Uterus (tissue), 4 donors: ENCODE measurements around the gene CHST15. TPM values are rescaled to one million over a fixed set of nuclear protein-coding genes. Genes with fewer than 3 reads are reported as not detected.

Experiments
- DNase-seq, 2 donors: peaks; one replicate each; pipeline ENCODE4 v3.0.0-alpha.2; 2019 to 2020
- H3K27ac ChIP-seq, 2 donors: fragments of 200-600 bp; sonication (generic); 1 replicate in 1 of 2; 2 replicates in 1 of 2; pipeline ENCODE4 v1.5.1; 2016 to 2018
- H3K27me3 ChIP-seq, 2 donors: fragments of 200-600 bp; sonication (generic); one replicate each; pipeline ENCODE4 v1.5.1; 2018 to 2019; ENCODE audit warnings: control low read depth in 1 of 2
- H3K36me3 ChIP-seq, 2 donors: fragments of 200-600 bp; sonication (generic); one replicate each; pipeline ENCODE4 v1.5.1; 2019; ENCODE audit warnings: control low read depth in 1 of 2
- H3K4me1 ChIP-seq, 2 donors: fragments of 200-600 bp; sonication (generic); one replicate each; pipeline ENCODE4 v1.5.1; 2018 to 2019; ENCODE audit warnings: control low read depth in 1 of 2
- H3K4me3 ChIP-seq, 2 donors: fragments of 200-600 bp; sonication (generic); 1 replicate in 1 of 2; 2 replicates in 1 of 2; pipeline ENCODE4 v1.5.1; 2018 to 2019; ENCODE audit warnings: mild to moderate bottlenecking in 1 of 2
- H3K9me3 ChIP-seq, 2 donors: fragments of 200-600 bp; sonication (generic); one replicate each; pipeline ENCODE4 v1.5.1; 2019; ENCODE audit warnings: control low read depth in 1 of 2
- POLR2A ChIP-seq, 2 donors: fragments of 450-650 bp; IDR thresholded peaks; one replicate each; pipeline ENCODE4 v1.6.1; 2016; ENCODE audit warnings: antibody characterized with exemption in 2 of 2, mild to moderate bottlenecking in 1 of 2, moderate library complexity in 1 of 2
- intact Hi-C: fragments of 100-400 bp; cut with DNase I; formaldehyde crosslinking; loops from one replicate; pipeline ENCODE4 v1.15.1; 2023; ENCODE audit warnings: low total_unique reads
- total RNA-seq, 4 donors: library from RNA; depleted of rRNA in 3 of 4; stranded (reverse); fragments of >200 nt in 3 of 4; gene quantifications; one replicate each; pipeline versions ENCODE4 v1.1.0 to v1.2.4, GENCODE V29; 2014 to 2023
- TF ChIP-seq, protein P1 (sequence below), 4 experiments: fragments of 200-600 bp in 2 of 4; fragments of 450-650 bp in 2 of 4; sonication (generic) in 2 of 4; IDR thresholded peaks; one replicate each; pipeline ENCODE4 v1.5.1; 2016 to 2019; ENCODE audit warnings: antibody characterized with exemption in 4 of 4, mild to moderate bottlenecking in 2 of 4, moderate library complexity in 1 of 4
- donor health status: DM: yes; HTN: yes; CAD: no.

Gene CHST15
- total RNA-seq, 4 donors from 2014 or later: 9.7 to 28.5 (median 17.8) TPM

DNA sequence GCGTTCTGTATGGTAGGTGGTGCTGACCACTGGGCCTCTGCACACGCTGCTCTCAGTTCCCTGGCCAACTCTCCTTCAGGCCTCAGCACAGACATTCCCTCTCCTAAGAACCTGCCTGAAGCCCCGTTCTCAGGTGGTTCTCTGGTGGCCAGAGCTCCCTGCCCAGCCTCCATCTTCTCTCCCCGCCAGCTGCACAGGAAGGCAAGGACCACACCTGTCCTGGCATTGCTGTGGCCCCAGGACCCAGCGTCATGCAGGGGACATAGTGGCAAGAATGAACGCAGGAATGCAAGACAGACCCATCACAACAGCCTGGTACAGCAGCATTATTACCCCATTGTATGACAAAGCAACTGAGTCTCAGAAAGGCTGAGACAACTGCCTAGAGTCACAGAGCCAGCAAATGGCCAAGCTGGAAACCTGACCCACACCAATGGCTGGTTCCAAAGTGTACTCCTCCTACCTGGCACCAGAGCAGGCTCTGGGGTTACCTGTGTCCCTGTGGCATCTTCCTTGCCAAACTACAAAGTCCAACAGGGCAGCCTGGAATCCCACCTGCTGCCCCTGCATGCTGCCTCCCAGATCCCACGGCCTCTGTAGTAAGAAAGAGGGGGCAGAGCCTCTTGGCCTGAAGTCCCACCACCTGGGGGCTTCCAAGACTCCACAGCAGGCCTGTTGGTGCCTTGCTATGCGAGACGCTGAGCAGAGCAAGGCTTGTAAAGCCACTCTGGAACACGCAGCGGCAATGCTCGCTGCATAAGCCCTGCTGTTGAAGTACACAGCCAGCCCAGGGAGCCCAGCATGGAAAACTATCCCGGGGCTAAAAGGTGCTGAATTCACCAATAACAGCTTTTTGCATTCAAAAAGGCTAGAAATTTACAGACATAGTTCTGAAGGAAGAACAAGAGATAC lies 73.3 kb downstream of the CHST15 start:
- Histone ChIP-seq H3K9me3 (no peaks in the 10 kb centered on the region), H3K36me3 (no peaks in the 10 kb centered on the region), H3K27ac (no peak overlapping the region), H3K27me3 (no peaks in the 10 kb centered on the region), H3K4me1 (no peaks in the 10 kb centered on the region), H3K4me3 (no peak overlapping the region)
- intact Hi-C loops: no loop called here
- DNase-seq: no peak
- TF ChIP-seq POLR2A (IDR thresholded peaks at IDR 0.05): no peak
- TF ChIP-seq, protein P1, sequence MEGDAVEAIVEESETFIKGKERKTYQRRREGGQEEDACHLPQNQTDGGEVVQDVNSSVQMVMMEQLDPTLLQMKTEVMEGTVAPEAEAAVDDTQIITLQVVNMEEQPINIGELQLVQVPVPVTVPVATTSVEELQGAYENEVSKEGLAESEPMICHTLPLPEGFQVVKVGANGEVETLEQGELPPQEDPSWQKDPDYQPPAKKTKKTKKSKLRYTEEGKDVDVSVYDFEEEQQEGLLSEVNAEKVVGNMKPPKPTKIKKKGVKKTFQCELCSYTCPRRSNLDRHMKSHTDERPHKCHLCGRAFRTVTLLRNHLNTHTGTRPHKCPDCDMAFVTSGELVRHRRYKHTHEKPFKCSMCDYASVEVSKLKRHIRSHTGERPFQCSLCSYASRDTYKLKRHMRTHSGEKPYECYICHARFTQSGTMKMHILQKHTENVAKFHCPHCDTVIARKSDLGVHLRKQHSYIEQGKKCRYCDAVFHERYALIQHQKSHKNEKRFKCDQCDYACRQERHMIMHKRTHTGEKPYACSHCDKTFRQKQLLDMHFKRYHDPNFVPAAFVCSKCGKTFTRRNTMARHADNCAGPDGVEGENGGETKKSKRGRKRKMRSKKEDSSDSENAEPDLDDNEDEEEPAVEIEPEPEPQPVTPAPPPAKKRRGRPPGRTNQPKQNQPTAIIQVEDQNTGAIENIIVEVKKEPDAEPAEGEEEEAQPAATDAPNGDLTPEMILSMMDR (IDR thresholded peaks at IDR 0.05): no peak

DNA sequence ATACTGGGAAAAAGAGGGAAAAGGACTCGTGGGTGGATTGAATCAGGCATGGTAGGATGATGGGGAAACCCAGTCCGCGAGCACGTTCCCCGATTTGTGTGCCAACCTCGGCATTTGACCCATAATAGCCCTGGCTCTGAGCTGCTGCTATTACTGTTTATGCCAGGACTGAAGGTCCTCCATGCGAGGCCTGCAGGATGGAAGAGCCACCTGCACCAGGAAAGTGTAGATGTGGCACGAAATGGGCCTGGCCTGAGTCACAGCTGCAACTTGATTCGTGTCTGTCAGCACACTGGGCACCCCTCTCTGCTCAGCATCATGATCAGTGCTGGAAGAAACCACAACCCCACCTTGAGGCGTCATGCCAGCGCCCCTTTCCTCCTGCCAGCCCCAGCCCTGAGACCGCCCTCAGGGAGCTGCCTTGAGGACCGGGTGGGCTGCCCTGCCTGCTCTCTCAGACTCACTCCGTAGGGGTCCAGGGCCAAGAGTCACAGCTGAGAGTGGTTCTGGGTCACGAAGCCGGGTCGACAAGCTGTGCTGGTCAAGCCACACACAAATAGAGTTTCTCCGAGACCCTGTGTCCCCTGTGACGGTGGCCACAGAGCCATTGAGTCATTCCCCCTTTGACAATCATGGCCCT lies 74.4 kb downstream of the CHST15 start:
- TF ChIP-seq, protein P1 (IDR thresholded peaks at IDR 0.05): no peak
- TF ChIP-seq POLR2A (IDR thresholded peaks at IDR 0.05): no peak
- no peak for DNase-seq
- H3K4me3 ChIP-seq: no peak overlapping the region
- no peaks in the 10 kb centered on the region for H3K36me3 ChIP-seq
- no peaks in the 10 kb centered on the region for H3K9me3 ChIP-seq
- H3K4me1 ChIP-seq: no peaks in the 10 kb centered on the region
- H3K27me3 ChIP-seq: no peaks in the 10 kb centered on the region
- intact Hi-C loops: no loop called here
- H3K27ac ChIP-seq: no peak overlapping the region

DNA sequence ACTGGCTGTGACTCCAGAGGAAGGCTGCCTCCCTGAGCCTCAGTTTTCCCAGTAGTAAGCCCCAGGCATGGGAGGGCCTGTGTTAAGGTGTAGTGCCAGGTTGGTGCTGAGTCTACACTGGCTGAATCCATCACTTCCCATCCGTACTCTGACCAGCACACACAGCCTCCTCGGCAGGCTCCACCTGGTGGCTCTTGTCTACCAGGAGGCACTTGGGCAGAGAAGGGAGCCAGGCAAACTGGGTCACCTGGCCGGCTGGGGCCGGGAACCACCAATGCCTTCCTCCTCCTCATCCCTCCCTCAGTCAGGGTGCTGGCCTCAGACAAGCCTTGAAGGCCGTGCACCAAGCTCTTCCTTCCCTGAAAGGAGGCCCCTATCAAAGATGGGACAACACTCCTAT lies 75.7 kb downstream of the CHST15 start:
- no peak overlapping the region for H3K27ac ChIP-seq
- TF ChIP-seq, protein P1 (IDR thresholded peaks at IDR 0.05): no peak
- no peak for TF ChIP-seq POLR2A (IDR thresholded peaks at IDR 0.05)

DNA sequence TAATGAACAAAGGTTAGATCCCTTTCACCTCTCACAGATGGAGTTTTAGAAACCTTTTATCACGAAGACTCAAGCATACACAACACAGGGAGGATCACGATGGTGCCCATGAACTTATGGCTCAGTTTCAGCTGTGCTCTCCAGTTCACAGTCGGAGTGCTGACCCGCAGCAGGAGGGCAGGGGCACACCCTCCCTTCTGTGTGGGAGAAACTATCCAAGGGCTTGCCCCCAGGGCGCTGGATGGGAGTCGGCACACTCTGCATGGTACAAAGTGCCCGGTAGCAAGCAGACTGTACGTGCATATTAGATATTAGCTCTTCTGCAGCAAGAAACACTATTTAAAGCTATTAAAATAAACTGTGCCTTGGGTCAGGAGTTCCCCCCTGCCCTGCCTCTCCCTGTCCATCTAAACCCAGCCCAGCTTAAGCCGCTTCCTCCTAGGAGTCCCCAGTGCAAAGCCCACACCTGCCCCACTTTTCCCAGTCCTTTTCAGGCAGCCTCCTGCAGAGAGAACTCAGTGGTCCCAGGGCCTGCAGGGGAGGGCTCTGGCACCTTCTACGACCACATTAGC lies 76.5 kb downstream of the CHST15 start:
- H3K27ac ChIP-seq: no peak overlapping the region
- H3K9me3 ChIP-seq: no peaks in the 10 kb centered on the region
- H3K27me3 ChIP-seq: no peaks in the 10 kb centered on the region
- H3K4me3 ChIP-seq: no peak overlapping the region
- no peaks in the 10 kb centered on the region for H3K4me1 ChIP-seq
- H3K36me3 ChIP-seq: no peaks in the 10 kb centered on the region
- intact Hi-C loops: no loop called here
- DNase-seq: no peak
- no peak for TF ChIP-seq POLR2A (IDR thresholded peaks at IDR 0.05)
- TF ChIP-seq, protein P1 (IDR thresholded peaks at IDR 0.05): no peak

More for the DNA sequence above, 75.7 kb downstream of the CHST15 start:
- DNase-seq: no peak
- intact Hi-C loops: no loop called here
- H3K9me3 ChIP-seq: no peaks in the 10 kb centered on the region
- H3K4me1 ChIP-seq: no peaks in the 10 kb centered on the region
- H3K36me3 ChIP-seq: no peaks in the 10 kb centered on the region
- no peaks in the 10 kb centered on the region for H3K27me3 ChIP-seq
- no peak overlapping the region for H3K4me3 ChIP-seq

DNA sequence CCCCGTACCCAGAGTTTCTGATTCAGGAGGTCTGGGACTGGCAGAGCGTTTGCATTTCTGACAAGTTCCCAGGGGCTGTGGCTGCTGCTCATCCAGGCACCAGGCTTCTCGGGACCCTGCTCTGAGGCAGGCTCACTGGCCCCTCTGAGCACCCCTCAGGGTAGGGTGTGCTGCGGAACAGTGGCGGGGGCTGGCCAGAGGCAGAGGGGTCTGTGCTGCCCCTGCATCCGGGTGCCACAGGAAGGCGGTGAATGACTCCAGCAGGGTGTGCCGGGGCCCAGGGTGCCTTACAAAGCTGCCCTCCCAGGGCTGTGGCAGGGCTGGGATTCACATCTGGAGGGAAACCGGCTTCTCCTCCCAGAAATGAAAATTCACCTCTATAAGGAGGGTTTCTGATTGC lies 77.4 kb downstream of the CHST15 start:
- Histone ChIP-seq H3K4me1 (no peaks in the 10 kb centered on the region), H3K27ac (no peak overlapping the region), H3K4me3 (no peak overlapping the region), H3K27me3 (no peaks in the 10 kb centered on the region), H3K36me3 (no peaks in the 10 kb centered on the region), H3K9me3 (no peaks in the 10 kb centered on the region)
- TF ChIP-seq, protein P1 (IDR thresholded peaks at IDR 0.05): no peak
- no peak for TF ChIP-seq POLR2A (IDR thresholded peaks at IDR 0.05)
- DNase-seq: no peak
- intact Hi-C loops: no loop called here
